Fibroblast of lung (primary cell): ENCODE measurements around the gene NMBR.
"Not testable (repeated sequence)": the region's sequence is repeated elsewhere in the genome, so short reads cannot be mapped to it uniquely, and the experiment has no call there.

ENCODE experiments used
- EZH2 ChIP-seq: IDR thresholded peaks from 2 replicates; pipeline ENCODE4 v1.5.1; 2012; ENCODE audit warnings: low read length, control low read depth, mild to moderate bottlenecking; ENCODE audit errors: missing control alignments
- TF ChIP-seq, protein P1 (sequence below), 2 donors: IDR thresholded peaks in 1 of 2; conservative IDR thresholded peaks in 1 of 2; 1 replicate in 1 of 2; 2 replicates in 1 of 2; pipeline ENCODE4 v1.5.1; 2011 to 2012; ENCODE audit warnings: low read length in 2 of 2, control low read depth in 1 of 2, inconsistent platforms in 1 of 2, low read depth in 1 of 2, mild to moderate bottlenecking in 1 of 2

DNA sequence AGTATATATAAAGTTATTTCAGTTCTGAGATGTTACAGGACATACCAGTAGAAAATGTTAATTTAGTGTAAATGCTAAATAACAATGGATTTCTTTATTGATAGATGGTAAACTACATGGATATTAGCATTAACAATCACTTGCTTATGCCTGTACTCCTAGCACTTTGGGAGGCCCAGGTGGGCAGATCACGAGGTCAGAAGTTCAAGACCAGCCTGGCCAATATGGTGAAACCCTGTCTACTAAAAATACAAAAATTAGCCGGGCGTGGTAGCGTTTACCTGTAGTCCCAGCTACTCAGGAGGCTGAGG lies 9.8 kb upstream of the NMBR start:
- TF ChIP-seq, protein P1, sequence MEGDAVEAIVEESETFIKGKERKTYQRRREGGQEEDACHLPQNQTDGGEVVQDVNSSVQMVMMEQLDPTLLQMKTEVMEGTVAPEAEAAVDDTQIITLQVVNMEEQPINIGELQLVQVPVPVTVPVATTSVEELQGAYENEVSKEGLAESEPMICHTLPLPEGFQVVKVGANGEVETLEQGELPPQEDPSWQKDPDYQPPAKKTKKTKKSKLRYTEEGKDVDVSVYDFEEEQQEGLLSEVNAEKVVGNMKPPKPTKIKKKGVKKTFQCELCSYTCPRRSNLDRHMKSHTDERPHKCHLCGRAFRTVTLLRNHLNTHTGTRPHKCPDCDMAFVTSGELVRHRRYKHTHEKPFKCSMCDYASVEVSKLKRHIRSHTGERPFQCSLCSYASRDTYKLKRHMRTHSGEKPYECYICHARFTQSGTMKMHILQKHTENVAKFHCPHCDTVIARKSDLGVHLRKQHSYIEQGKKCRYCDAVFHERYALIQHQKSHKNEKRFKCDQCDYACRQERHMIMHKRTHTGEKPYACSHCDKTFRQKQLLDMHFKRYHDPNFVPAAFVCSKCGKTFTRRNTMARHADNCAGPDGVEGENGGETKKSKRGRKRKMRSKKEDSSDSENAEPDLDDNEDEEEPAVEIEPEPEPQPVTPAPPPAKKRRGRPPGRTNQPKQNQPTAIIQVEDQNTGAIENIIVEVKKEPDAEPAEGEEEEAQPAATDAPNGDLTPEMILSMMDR (conservative IDR thresholded peaks at IDR 0.05 in 1 of 2, IDR thresholded peaks at IDR 0.05 in 1 of 2; ENCODE audit: low read depth in 1 of 2, low read length in 2 of 2) = not testable (repeated sequence)
- not testable (repeated sequence) for TF ChIP-seq EZH2
